GM18951 (cell line): ENCODE data around the gene GTF2H2.

ENCODE experiments used
- POLR2A ChIP-seq: IDR thresholded peaks from 4 replicates; pipeline ENCODE4 v1.6.1; 2011; ENCODE audit warnings: mild to moderate bottlenecking; ENCODE audit not compliant: insufficient read length, insufficient read depth; ENCODE audit errors: extremely low read depth
- in situ Hi-C: fragments of 300-500 bp; cut with MboI; formaldehyde crosslinking; loops from one replicate; pipeline ENCODE4 v1.12.0; 2022; ENCODE audit warnings: low sequenced_read_pairs, mixed read lengths, inconsistent platforms; ENCODE audit not compliant: unreplicated experiment

The GTF2H2 gene

GRCh38 chr5:71018376-71019005, 49.0 kb downstream of the GTF2H2 start:
- in situ Hi-C loops: loop anchor here (25.0 kb wide), 1 partner anchor 556 kb away; no protein-coding TSS in a partner anchor

GRCh38 chr5:71014176-71014575, 53.3 kb downstream of the GTF2H2 start:
- no peak for TF ChIP-seq POLR2A

DNA sequence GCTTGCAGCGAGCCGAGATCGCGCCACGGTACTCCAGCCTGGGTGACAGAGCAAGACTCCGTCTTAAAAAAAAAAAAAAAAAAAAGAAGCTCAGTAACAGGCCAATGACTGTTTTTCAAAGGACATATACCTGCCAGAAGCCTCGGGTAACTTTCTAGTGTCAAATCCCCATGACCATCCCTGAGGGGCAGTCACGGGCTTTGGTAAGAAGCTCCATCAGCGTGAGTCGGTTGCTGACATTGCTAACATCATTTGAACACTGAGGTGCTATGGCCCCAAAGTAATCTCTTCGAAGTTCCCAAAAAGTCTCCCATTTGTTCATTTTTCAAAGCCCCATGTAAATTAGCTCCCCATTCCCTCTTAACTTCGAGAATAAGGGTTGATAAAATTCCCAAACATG, 53.9 kb downstream of the GTF2H2 start:
- no peak for TF ChIP-seq POLR2A
- in situ Hi-C loops: loop anchor here (25.0 kb wide), 1 partner anchor 551 kb away; no protein-coding TSS in a partner anchor

More at GRCh38 chr5:71014176-71014575, 53.3 kb downstream of the GTF2H2 start:
- in situ Hi-C loops: loop anchor here (25.0 kb wide), 1 partner anchor 552 kb away; no protein-coding TSS in a partner anchor

- in situ Hi-C loops: loop anchor here (25.0 kb wide), 1 partner anchor 549 kb away; no protein-coding TSS in a partner anchor
- TF ChIP-seq POLR2A: no peak
These were observed 56.2 kb downstream of the GTF2H2 start for GRCh38 chr5:71011194-71011792.

- in situ Hi-C loops: loop anchor here (25.0 kb wide), 1 partner anchor 545 kb away; no protein-coding TSS in a partner anchor
These were observed 60.5 kb downstream of the GTF2H2 start for GRCh38 chr5:71006983-71007382.
